ENCODE measurements around the gene CRYGS. TPM values are rescaled to one million over a fixed set of nuclear protein-coding genes. Genes with fewer than 3 reads are reported as not detected.

CRYGS gene
- total RNA-seq, 2 donors from 2014 or later: 2.7 to 4.3 TPM

DNA sequence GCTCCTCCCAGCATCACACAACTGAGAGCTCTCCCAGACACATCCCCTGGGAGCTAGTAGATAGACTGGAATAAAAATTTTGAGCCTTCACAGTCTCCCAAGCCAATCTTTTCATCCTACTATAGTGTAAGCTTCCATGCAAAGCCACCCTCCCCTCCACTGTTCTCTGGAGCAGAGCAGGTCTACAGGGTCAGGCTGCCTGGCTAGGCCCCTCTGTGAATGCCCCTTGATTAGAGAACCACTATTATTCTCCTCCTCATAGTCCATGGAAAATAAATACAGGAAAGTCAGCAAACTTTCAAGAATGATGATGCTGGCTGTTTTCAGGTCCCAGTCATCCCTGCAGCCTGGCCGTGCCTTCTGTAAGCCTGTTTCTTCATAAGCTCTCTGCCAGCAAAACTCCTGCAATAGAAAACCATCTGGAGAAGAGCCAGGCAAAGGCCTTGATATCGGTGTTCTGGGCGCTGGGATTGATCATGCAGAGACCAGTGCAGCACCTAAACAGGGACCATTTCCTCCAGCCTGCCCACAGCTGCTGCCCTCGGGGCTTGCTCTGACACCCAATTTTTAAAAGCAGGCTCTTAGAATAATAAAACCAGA, 51.7 kb downstream of the CRYGS start:
- no peak for DNase-seq
- ATAC-seq: no peak
- Mint-ChIP-seq H3K4me1 (no peaks in the 10 kb centered on the region), H3K27ac (no peak overlapping the region), H3K36me3 (ENCODE audit: low read depth) (no peaks in the 10 kb centered on the region), H3K4me3 (no peak overlapping the region), H3K27me3 (peaks cover 10% of the 10 kb centered on the region)
- no peaks in the 10 kb centered on the region for H3K9me3 ChIP-seq (ENCODE audit: control insufficient read depth, low read length, poor library complexity, severe bottlenecking)

DNA sequence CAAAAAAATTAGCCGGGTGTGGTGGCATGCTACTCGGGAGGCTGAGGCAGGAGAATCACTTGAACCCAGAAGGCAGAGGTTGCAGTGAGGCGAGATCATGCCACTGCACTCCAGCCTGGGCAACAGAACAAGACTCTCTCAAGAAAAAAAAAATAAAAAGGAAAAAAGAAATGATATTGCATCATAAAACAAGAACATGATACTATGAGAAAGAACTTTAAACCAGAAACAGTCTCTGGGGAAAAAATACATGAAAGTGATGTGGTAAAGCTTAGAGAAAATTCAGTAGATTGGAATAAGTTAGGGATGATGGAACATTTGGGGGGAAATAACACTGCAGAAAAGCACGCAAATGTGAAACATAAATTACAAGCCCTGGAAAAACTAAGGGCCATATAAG, 54.7 kb downstream of the CRYGS start:
- no peaks in the 10 kb centered on the region for H3K36me3 Mint-ChIP-seq (ENCODE audit: low read depth)
- ATAC-seq (no peak), DNase-seq (no peak)
- no peak overlapping the region for H3K4me3 Mint-ChIP-seq
- H3K4me1 Mint-ChIP-seq: peaks cover 3% of the 10 kb centered on the region
- no peaks in the 10 kb centered on the region for H3K9me3 ChIP-seq (ENCODE audit: control insufficient read depth, low read length, poor library complexity, severe bottlenecking)
- H3K27me3 Mint-ChIP-seq: peaks cover 10% of the 10 kb centered on the region
- no peak overlapping the region for H3K27ac Mint-ChIP-seq

Other genes with a start within 250 kb of the CRYGS start
- 1 to 10 TPM; 1.9 to 2.6 TPM for gene DGKG, start 182.1 kb downstream of the CRYGS start, total RNA-seq
- 10 to 100 TPM; 12.9 to 14.2 TPM for gene TBCCD1, start 23.0 kb upstream of the CRYGS start, total RNA-seq
- gene DNAJB11, start 26.3 kb upstream of the CRYGS start, total RNA-seq: 100 to 1,000 TPM in 1 of 2 donors, 10 to 100 TPM in 1; 83.4 to 101 TPM
- not detected for gene AHSG, start 68.7 kb upstream of the CRYGS start, total RNA-seq
- gene FETUB, start 96.0 kb upstream of the CRYGS start, total RNA-seq: not detected
- not detected for gene HRG, start 121.6 kb upstream of the CRYGS start, total RNA-seq
- gene KNG1, start 173.0 kb upstream of the CRYGS start, total RNA-seq: not detected
- 100 to 1,000 TPM; 874 to 882 TPM for gene EIF4A2, start 239.2 kb upstream of the CRYGS start, total RNA-seq